HEK293 (cell line): Measurements from ENCODE around the gene RHOD.

Experiments
- HOXA7 ChIP-seq: sonication (generic); formaldehyde crosslinking; IDR thresholded peaks from 2 replicates; pipeline ENCODE4 v1.8.1; 2022; ENCODE audit warnings: missing genetic modification reagents, borderline replicate concordance
- KLF10 ChIP-seq: fragments of 450-650 bp; IDR thresholded peaks from 2 replicates; pipeline ENCODE4 v1.5.1; 2018; ENCODE audit warnings: missing biosample characterization, mild to moderate bottlenecking, missing genetic modification characterization
- ZBTB7A ChIP-seq: fragments of 450-650 bp; formaldehyde crosslinking; IDR thresholded peaks from 2 replicates; pipeline ENCODE4 v1.5.1; 2016; ENCODE audit warnings: low read depth, missing biosample characterization, missing genetic modification characterization
- ZFP69B ChIP-seq: fragments of 450-650 bp; formaldehyde crosslinking; IDR thresholded peaks from 2 replicates; pipeline ENCODE4 v1.5.1; 2016; ENCODE audit warnings: missing biosample characterization, missing genetic modification characterization

GRCh38 chr11:67099831-67100324 is 43.2 kb downstream of the RHOD start:
- no peak for TF ChIP-seq KLF10 (tag by site-specific recombination)
- no peak for TF ChIP-seq ZBTB7A (tag by site-specific recombination)
- TF ChIP-seq ZFP69B (tag by site-specific recombination): no peak
- TF ChIP-seq HOXA7 (CRISPR knock-in tag): no peak
